ENCODE measurements around the gene CDC42BPA.
A peak's percentile ranks its signal among the peaks of the same experiment; 100 is the strongest.
"Not testable (repeated sequence)": the region's sequence is repeated elsewhere in the genome, so short reads cannot be mapped to it uniquely, and the experiment has no call there.

Gene CDC42BPA

GRCh38 chr1:227112538-227112937 is 205.8 kb downstream of the CDC42BPA start:
- no peak for DNase-seq

GRCh38 chr1:227111782-227112181 is 206.5 kb downstream of the CDC42BPA start:
- no peak for DNase-seq

GRCh38 chr1:227105291-227105690 is 213.0 kb downstream of the CDC42BPA start:
- not testable (repeated sequence) for DNase-seq

- DNase-seq = no peak
Measured at GRCh38 chr1:227102056-227102455, 216.2 kb downstream of the CDC42BPA start.

- DNase-seq = no peak
Measured at GRCh38 chr1:227094249-227094966, 223.9 kb downstream of the CDC42BPA start.

- no peak for DNase-seq
Measured at GRCh38 chr1:227093309-227093708, 225.0 kb downstream of the CDC42BPA start.

GRCh38 chr1:227092069-227092468 is 226.2 kb downstream of the CDC42BPA start:
- DNase-seq = no peak

GRCh38 chr1:227086636-227087035 is 231.7 kb downstream of the CDC42BPA start:
- DNase-seq = no peak

- DNase-seq = no peak
Measured at GRCh38 chr1:227082999-227083746, 235.1 kb downstream of the CDC42BPA start.

- DNase-seq = no peak
Measured at GRCh38 chr1:227077783-227078182, 240.5 kb downstream of the CDC42BPA start.

- DNase-seq = no peak
Measured at GRCh38 chr1:227073786-227074185, 244.5 kb downstream of the CDC42BPA start.

GRCh38 chr1:227072991-227073390 is 245.3 kb downstream of the CDC42BPA start:
- no peak for DNase-seq

GRCh38 chr1:227071895-227072587 is 246.3 kb downstream of the CDC42BPA start:
- no peak for DNase-seq

GRCh38 chr1:227070638-227071285 is 247.5 kb downstream of the CDC42BPA start:
- DNase-seq = no peak

- no peak for DNase-seq
Measured at GRCh38 chr1:227069490-227069889, 248.8 kb downstream of the CDC42BPA start.

- no peak for DNase-seq
Measured at GRCh38 chr1:227068883-227069282, 249.4 kb downstream of the CDC42BPA start.

GRCh38 chr1:227066999-227067398 is 251.3 kb downstream of the CDC42BPA start:
- DNase-seq = no peak

GRCh38 chr1:227065311-227065710 is 253.0 kb downstream of the CDC42BPA start:
- DNase-seq = no peak

- DNase-seq = no peak
Measured at GRCh38 chr1:227062306-227062705, 256.0 kb downstream of the CDC42BPA start.

- DNase-seq = no peak
Measured at GRCh38 chr1:227059076-227059475, 259.2 kb downstream of the CDC42BPA start.

- DNase-seq = peak; percentile 6
Measured at GRCh38 chr1:227058321-227058751, 260.0 kb downstream of the CDC42BPA start.

- DNase-seq = no peak
Measured at GRCh38 chr1:227049253-227049652, 269.0 kb downstream of the CDC42BPA start.

- DNase-seq = no peak
Measured at GRCh38 chr1:227043755-227044154, 274.5 kb downstream of the CDC42BPA start.

All from amniotic stem cell (primary cell).